HEK293T (cell line): ENCODE measurements around the gene GPR37L1.

Experiments
- ARNT ChIP-seq: fragments of 450-650 bp; IDR thresholded peaks from 2 replicates; pipeline ENCODE4 v1.6.1; 2017; ENCODE audit warnings: mild to moderate bottlenecking
- ELF4 ChIP-seq: fragments of 450-650 bp; IDR thresholded peaks from 2 replicates; pipeline ENCODE4 v1.6.1; 2017; ENCODE audit warnings: antibody characterized with exemption
- FOXA1 ChIP-seq: fragments of 450-650 bp; IDR thresholded peaks from 2 replicates; pipeline ENCODE4 v1.6.1; 2016; ENCODE audit warnings: mild to moderate bottlenecking
- FOXK2 ChIP-seq: fragments of 450-650 bp; IDR thresholded peaks from 2 replicates; pipeline ENCODE4 v1.6.1; 2016; ENCODE audit warnings: mild to moderate bottlenecking
- FOXM1 ChIP-seq: fragments of 450-650 bp; IDR thresholded peaks from 2 replicates; pipeline ENCODE4 v1.6.1; 2017; ENCODE audit warnings: mild to moderate bottlenecking, borderline replicate concordance
- L3MBTL2 ChIP-seq: fragments of 450-650 bp; conservative IDR thresholded peaks from 2 replicates; pipeline ENCODE4 v1.6.1; 2016; ENCODE audit warnings: mild to moderate bottlenecking
- NFRKB ChIP-seq: fragments of 450-650 bp; IDR thresholded peaks from 2 replicates; pipeline ENCODE4 v1.6.1; 2016; ENCODE audit warnings: mild to moderate bottlenecking, moderate library complexity
- PKNOX1 ChIP-seq: fragments of 450-650 bp; IDR thresholded peaks from 2 replicates; pipeline ENCODE4 v1.6.1; 2016
- SP1 ChIP-seq: fragments of 450-650 bp; IDR thresholded peaks from 2 replicates; pipeline ENCODE4 v1.6.1; 2017
- SUZ12 ChIP-seq: fragments of 450-650 bp; IDR thresholded peaks from 2 replicates; pipeline ENCODE4 v1.6.1; 2016; ENCODE audit warnings: mild to moderate bottlenecking
- TARDBP ChIP-seq: fragments of 450-650 bp; IDR thresholded peaks from 2 replicates; pipeline ENCODE4 v1.6.1; 2016

GRCh38 chr1:202162418-202163280, 39.9 kb downstream of the GPR37L1 start:
- TF ChIP-seq FOXK2 (no peak), SUZ12 (no peak), NFRKB (no peak), FOXA1 (no peak), ELF4 (no peak), FOXM1 (no peak), PKNOX1 (no peak), L3MBTL2 (no peak), ARNT (no peak), SP1 (no peak), TARDBP (no peak)
